Activated effector memory CD4-positive, alpha-beta T cell treated with anti-CD3 and anti-CD28 coated beads, Interleukin-2, amount 50 U/mL, for 16 hours (primary cell): ENCODE data around the gene SV2B.

ENCODE experiments used
- DNase-seq: peaks from one replicate; pipeline ENCODE4 v3.0.0-alpha.2; 2020

Gene SV2B

DNA sequence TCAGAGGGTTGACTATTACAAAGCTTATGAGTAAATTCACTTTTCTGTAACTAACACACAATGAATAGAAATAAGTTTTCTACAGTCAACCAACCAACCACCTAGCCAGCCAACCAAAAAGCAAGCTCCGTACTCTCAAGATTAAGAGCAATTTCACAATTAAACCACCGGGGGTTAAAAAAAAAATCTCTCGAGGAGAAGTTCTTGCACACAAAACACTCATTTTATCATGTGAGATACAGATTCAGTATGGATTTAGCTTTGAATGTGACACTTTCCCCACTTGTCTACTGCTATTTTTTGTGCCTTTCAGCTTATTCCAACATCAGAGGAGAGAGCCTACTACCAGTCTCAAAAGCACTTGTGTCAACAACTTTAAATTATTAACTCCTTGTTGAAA is 135.3 kb downstream of the SV2B start:
- DNase-seq, result no peak

GRCh38 chr15:91237445-91237844 is 137.4 kb downstream of the SV2B start:
- no peak for DNase-seq

DNA sequence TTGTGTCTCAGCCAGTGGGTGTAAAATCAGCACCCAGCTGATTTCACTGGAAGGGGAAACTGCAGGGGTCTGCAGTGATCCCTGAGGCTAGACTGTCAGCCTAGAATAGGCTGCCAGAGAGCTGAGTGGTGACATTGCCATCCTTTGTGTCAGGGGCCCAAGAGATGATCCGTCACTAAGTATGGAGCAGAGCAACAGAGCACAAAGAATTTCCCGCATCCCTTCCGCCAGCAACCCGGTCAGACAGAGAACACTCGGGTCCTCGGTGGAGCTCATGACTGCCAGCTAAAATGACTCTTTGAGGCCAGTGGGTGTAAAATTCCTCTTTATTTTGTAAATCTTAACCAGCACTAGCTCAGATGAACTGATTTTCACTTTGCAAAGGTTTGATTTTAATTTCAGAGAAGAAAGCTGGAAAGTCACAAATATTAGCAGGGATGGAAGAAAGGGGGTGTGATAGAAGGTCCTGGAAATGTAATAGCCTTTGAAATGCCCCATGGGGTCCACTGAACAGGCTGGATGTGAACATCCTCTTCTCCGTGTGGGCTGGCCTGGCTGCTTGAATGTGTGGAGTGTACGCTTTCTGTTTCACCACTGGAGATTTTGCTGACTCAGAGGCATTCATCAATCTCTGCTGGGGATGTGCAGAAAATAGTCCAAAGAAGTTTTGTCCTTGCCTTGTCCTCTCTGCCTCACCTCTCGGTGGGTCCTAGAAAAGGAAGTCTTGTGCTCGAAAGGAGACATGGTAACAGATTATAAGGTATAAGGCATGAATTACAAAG is 138.8 kb downstream of the SV2B start:
- DNase-seq, result no peak

- no peak for DNase-seq
These were observed 143.8 kb downstream of the SV2B start for GRCh38 chr15:91243826-91244225.

GRCh38 chr15:91244919-91245318 is 144.9 kb downstream of the SV2B start:
- no peak for DNase-seq

DNA sequence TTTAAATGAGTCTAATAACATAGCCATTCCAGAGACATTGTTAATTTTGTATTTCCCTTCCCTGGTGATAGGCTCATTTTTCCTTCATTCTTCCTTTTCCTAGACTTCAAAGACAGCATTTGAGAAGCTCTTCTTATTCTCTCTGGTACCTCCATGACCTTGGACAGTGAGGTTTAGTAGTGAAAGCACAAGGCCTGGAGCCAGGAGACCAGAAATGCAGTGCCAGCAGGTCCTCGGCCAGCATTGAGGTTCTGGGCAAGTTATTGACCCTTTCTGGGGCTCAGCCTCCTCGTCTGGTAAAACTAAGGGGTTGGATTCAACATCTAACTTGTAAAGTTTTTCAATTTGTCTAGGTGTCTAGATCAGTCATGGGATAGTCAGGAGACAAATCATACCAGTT is 146.9 kb downstream of the SV2B start:
- no peak for DNase-seq

- DNase-seq, result no peak
These were observed 149.5 kb downstream of the SV2B start for GRCh38 chr15:91249591-91249990.

GRCh38 chr15:91252322-91252721 is 152.3 kb downstream of the SV2B start:
- no peak for DNase-seq

GRCh38 chr15:91252756-91253155 is 152.7 kb downstream of the SV2B start:
- DNase-seq, result no peak

DNA sequence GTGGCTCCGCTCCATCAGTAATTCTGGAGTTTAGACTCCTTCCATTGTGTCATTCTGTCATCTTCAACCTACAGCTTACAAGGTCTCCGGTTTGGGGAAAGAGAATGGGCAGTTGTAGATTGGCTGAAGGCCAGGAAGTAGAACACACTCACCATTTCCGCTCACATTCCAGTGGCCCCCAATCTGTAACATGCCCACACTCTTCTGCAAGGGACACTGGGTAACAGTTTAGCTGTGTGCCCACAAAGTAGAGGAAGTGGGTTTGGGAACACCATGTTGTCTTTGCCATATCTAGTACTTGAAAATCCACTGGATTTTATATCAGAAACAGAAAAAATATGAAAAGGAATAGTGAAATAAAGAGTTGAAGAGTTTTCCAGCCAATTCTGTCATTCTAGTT is 153.5 kb downstream of the SV2B start:
- DNase-seq, result no peak

GRCh38 chr15:91254766-91255165 is 154.7 kb downstream of the SV2B start:
- no peak for DNase-seq

DNA sequence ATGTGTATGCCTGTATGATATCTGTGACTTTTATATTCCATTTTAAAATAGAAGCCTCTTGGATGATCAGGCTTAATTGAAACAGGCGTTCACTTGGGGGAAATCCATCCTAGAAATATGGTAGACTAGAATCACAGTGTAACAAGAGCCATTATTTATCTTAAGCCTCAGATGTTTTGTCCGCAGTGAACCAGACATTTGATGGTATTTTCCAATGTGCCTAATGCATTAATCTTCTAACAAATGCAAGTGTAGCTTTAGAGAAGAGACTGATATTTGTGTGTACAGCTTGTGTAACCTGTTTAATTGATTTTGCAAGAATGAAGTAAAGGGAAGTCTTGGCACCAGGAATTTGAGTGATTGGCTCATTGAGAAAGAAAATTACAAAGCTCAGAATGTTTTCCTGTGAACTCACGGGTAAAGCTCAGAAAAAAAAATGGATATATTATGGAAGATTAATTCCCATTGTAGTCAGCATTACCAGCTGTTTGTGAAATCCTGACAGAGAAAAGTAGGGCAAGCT is 155.7 kb downstream of the SV2B start:
- no peak for DNase-seq

DNA sequence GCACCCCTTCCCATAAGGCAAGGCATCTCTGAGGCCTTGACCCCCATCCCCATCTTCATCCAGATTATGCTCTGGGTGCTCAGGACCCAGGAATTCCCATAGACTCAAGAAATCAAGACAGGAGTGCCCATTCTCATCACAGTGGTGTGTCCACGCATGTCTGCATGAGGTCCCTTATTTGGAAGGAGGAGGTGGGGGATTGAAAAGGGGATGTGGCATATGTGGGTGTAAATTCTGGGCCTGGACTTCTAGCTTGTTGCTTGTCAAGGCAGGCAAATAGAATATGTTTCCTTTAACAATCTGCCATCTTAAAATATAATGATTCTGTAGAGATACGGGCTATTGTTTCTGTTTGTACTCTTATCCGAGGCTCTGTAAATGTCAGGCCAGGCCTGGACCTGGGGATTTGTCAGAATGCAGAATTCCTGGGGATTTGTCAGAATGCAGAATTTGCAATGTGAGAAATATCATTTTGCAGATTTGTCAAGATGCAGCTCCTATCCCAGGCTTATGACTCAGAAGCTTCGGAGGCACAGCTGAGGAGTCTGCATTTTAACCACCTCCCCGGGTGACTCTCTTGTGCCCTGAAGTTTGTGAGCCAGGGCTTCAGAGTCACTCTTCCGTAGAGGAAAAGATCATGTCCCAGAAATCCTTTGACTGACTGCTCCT is 157.8 kb downstream of the SV2B start:
- no peak for DNase-seq

DNA sequence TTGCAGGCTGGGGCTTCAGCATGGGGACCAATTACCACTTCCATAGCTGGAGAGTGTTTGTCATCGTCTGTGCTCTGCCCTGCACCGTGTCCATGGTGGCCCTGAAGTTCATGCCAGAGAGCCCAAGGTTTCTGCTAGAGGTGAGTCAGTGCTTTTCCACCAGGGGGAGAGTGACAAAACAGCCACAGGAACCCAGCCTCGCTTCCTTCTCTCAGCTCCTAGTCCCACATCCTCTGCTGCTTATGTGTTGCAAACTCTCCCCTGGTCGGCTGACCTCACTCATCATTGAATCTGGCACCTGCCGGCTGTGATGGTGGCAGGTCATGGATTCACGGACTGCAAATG is 158.3 kb downstream of the SV2B start:
- no peak for DNase-seq

DNA sequence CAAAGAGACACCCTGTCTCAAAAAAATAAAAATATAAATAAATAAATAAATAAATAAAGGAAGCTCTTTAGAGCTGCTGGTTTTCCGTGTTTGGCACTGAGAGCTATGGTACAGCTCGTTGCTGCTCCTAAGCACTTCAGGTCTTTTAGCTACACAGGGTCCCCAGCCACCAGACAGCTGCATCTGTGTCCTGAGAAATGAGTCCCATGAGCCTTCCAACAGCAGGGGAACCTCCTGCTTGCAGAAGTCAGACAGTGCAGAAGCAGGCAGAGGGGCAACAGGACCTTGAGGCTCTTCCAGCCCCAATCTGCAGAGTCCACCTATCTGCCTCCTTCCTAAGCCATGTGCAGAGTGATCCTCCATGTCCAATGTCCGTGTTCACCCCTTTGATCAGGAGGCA is 159.0 kb downstream of the SV2B start:
- DNase-seq, result no peak

- DNase-seq, result no peak
These were observed 161.3 kb downstream of the SV2B start for GRCh38 chr15:91261345-91261744.

DNA sequence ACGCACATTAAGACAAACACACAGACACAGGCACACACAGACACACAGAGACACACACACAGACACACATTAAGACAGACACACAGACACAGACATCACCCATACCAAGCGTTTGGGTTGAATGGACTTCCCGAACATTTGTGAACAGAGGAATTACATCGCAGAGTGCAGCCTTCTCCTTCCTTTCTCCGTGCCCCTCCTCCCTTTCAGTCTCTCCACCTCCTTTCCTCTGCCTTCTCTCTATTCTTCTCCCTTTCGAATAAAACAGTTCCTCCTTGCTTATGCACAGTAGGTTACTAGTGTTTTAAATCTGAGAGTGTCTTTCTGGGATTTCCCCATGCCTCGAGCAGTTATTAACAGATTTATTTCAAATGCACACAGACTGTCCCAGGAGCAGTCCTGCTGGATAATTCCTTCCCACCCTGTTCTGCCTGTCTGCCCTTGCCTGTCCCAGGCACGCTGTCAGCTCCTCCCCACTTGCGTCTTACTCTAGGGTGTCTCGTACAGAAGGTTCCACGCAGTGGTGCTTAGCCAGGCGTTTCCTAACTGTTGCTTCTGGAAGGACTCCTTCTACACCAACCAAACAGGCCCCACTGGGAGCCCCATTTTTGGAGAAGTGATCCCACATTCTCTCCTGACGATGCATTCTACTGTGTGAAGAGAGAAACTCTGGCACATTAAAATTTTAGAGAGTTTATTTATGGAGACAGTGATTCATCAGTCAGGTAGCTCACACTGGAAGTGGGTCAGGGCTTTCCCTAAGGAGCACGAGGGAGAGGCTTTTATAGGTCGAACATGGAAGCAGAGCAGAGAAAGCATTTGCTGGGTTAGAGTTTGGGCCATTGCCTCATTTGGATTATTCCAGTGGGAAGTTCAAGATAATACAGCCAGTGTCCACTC is 163.8 kb downstream of the SV2B start:
- DNase-seq, result no peak

DNA sequence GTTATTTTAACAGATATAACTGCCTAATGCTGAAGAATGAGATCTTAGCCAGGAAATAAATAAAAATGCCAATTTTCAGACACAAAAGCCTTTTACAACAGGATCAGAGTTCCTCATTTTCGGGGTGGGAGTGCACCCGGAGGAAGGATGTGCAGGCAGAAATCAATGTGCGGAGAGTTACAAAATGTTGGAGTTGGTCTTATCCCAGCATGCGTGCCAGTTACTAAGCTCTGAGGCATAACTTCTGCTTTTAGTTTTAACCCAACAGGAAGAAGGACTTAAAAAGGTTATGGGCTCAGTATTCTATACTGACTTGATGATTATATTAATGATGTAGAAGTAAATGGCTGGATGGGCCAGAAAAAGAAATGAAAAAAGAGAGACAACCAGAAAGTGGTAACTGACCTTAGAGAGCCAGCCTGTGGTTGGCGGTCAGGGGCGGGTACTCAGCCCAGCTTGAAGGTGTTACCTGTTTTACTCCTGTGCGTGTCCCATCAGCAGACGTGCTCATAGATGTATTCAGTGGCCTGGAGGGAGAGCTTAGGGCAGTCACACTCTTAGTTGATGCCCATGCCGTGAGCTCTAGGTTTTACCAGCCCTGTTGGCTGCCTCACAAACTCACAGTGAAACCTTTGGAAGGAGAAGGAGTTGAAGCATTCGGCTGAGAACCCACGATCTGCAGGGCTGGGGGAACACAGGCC is 164.7 kb downstream of the SV2B start:
- DNase-seq, result no peak

DNA sequence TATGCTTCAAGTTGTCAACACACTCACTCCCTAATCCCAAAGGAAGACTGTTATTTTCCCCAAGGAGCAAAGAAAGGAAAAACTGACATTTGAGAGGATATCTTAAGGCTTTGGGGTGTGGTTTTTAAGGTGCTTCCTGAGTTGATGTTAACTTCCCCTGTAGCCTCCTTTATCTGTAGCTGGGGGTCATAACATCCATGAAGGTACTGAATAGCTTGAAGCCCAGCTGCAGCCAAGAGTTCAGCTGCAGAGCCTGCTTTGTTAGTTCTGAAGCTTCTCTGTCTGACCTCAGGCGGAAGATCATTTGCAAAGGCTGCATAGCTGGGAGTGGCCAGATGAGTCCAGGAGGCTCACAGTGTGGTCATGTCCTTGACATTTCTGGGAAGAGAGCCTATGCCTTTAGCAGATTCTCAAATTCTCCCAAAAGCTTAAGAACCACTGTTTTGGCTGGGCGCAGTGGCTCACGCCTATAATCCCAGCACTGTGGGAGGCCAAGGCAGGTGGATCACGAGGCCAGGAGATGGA is 165.4 kb downstream of the SV2B start:
- no peak for DNase-seq

- no peak for DNase-seq
These were observed 168.5 kb downstream of the SV2B start for GRCh38 chr15:91268510-91268909.

- DNase-seq, result no peak
These were observed 170.7 kb downstream of the SV2B start for GRCh38 chr15:91270747-91271146.

DNA sequence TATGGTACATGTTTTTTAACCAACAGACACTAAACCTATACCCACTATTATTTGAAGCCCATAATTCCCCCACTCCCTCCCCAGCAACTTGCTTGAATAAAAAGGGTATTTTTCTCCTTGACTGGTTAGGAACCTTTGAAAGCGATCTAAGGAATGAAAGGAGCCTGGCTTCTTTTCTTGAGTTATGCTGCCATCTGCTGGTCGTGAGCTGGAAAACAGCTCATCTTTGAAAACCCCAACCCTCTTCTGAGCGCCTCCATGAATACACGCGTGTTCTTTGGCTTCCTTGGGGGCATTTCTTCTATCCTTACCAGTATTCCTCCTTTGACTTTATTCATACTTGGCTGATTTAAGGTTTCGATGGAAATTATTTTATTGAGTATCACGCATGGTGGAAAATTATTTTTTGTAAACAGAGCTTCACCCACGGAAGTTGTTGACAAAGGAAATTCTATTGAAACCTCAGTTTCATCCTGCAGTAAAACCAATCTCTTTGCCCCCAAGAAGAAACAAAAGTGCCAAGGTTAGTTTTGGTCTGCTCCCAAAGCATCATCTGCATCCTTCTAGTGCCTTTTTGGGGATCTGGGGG is 171.6 kb downstream of the SV2B start:
- peak; percentile 81 for DNase-seq
